Immature natural killer cell (primary cell): ENCODE measurements around the gene TFEB. TPM values are rescaled to one million over a fixed set of nuclear protein-coding genes. Genes with fewer than 3 reads are reported as not detected.

Source experiments
- DNase-seq, 3 donors: peaks; one replicate each; pipeline ENCODE4 v3.0.0; 2022; ENCODE audit warnings: mixed read lengths in 1 of 3
- H3K27ac Mint-ChIP-seq, 6 donors: one replicate each; pipeline ENCODE4 v1.8.0; 2020; ENCODE audit warnings: mixed read lengths in 6 of 6, mild to moderate bottlenecking in 5 of 6, inconsistent platforms in 4 of 6, moderate library complexity in 3 of 6
- H3K27me3 Mint-ChIP-seq, 3 donors: one replicate each; pipeline ENCODE4 v1.8.0; 2020 to 2021; ENCODE audit warnings: low read depth in 3 of 3, mild to moderate bottlenecking in 3 of 3, mixed read lengths in 3 of 3, moderate library complexity in 3 of 3, inconsistent platforms in 1 of 3
- H3K36me3 Mint-ChIP-seq, 3 donors: one replicate each; pipeline ENCODE4 v1.8.0; 2020; ENCODE audit warnings: mixed read lengths in 3 of 3, inconsistent platforms in 2 of 3, mild to moderate bottlenecking in 2 of 3
- H3K4me1 Mint-ChIP-seq, 2 donors: one replicate each; pipeline ENCODE4 v1.8.0; 2020; ENCODE audit warnings: inconsistent platforms in 2 of 2, mild to moderate bottlenecking in 2 of 2, mixed read lengths in 2 of 2, moderate library complexity in 1 of 2
- H3K4me3 Mint-ChIP-seq, 5 donors: one replicate each; pipeline ENCODE4 v1.8.0; 2020; ENCODE audit warnings: mild to moderate bottlenecking in 5 of 5, mixed read lengths in 5 of 5, inconsistent platforms in 3 of 5, moderate library complexity in 3 of 5
- H3K9me3 Mint-ChIP-seq, 6 donors: one replicate each; pipeline ENCODE4 v1.8.0; 2020; ENCODE audit warnings: mild to moderate bottlenecking in 6 of 6, mixed read lengths in 6 of 6, inconsistent platforms in 4 of 6, moderate library complexity in 3 of 6
- polyA plus RNA-seq, 3 donors: library from polyadenylated mRNA; unstranded; fragments of 300-500 nt; fragmentation: Illumina TruSeq; gene quantifications; one replicate each; pipeline ENCODE4 v1.2.3, GENCODE V29; 2021

TFEB gene
- polyA plus RNA-seq, 3 donors from 2014 or later: 18.9 to 62.3 (median 23.9) TPM

- DNase-seq: no peak
- peaks cover 5 to 30% of the 10 kb centered on the region in 2 donors for H3K4me1 Mint-ChIP-seq
- no peaks in the 10 kb centered on the region for H3K9me3 Mint-ChIP-seq
- no peak overlapping the region for H3K4me3 Mint-ChIP-seq
- H3K27me3 Mint-ChIP-seq: peaks cover 0 to 4% (median 3%) of the 10 kb centered on the region in 3 donors
- H3K36me3 Mint-ChIP-seq: peaks cover 0 to 14% (median 0%) of the 10 kb centered on the region in 3 donors
- H3K27ac Mint-ChIP-seq: no peak overlapping the region
These were observed 47.0 kb downstream of the TFEB start for GRCh38 chr6:41688256-41688965.

GRCh38 chr6:41687501-41688175 lies 47.8 kb downstream of the TFEB start:
- Mint-ChIP-seq H3K9me3 (no peaks in the 10 kb centered on the region), H3K4me3 (no peak overlapping the region), H3K36me3 (peaks cover 0 to 14% (median 0%) of the 10 kb centered on the region in 3 donors), H3K4me1 (peaks cover 8 to 30% of the 10 kb centered on the region in 2 donors), H3K27ac (no peak overlapping the region), H3K27me3 (peaks cover 0 to 7% (median 4%) of the 10 kb centered on the region in 3 donors)
- no peak for DNase-seq

GRCh38 chr6:41685641-41686380 lies 49.6 kb downstream of the TFEB start:
- H3K27me3 Mint-ChIP-seq: peaks cover 0 to 7% (median 0%) of the 10 kb centered on the region in 3 donors
- peaks cover 13 to 23% of the 10 kb centered on the region in 2 donors for H3K4me1 Mint-ChIP-seq
- peak overlapping the region in 1 of 6 donors; percentile 34 for H3K27ac Mint-ChIP-seq
- no peak for DNase-seq
- H3K9me3 Mint-ChIP-seq: no peaks in the 10 kb centered on the region
- H3K4me3 Mint-ChIP-seq: no peak overlapping the region
- peaks cover 0 to 11% (median 0%) of the 10 kb centered on the region in 3 donors for H3K36me3 Mint-ChIP-seq

- no peak for DNase-seq
- Mint-ChIP-seq H3K9me3 (no peaks in the 10 kb centered on the region), H3K4me1 (peaks cover 13 to 23% of the 10 kb centered on the region in 2 donors), H3K36me3 (peaks cover 0 to 11% (median 0%) of the 10 kb centered on the region in 3 donors), H3K27ac (no peak overlapping the region), H3K27me3 (peaks cover 0 to 6% (median 0%) of the 10 kb centered on the region in 3 donors), H3K4me3 (no peak overlapping the region)
These were observed 50.9 kb downstream of the TFEB start for GRCh38 chr6:41684311-41685180.

- no peaks in the 10 kb centered on the region for H3K9me3 Mint-ChIP-seq
- peak; percentile 68 to 75 (median 74) for DNase-seq
- H3K4me3 Mint-ChIP-seq: peak overlapping the region; percentile 67 to 75 (median 70)
- H3K4me1 Mint-ChIP-seq: peaks cover 13 to 23% of the 10 kb centered on the region in 2 donors
- peak overlapping the region in 5 of 6 donors; percentile 13 to 62 (median 51) for H3K27ac Mint-ChIP-seq
- peaks cover 0 to 11% (median 0%) of the 10 kb centered on the region in 3 donors for H3K36me3 Mint-ChIP-seq
- H3K27me3 Mint-ChIP-seq: peaks cover 0 to 6% (median 0%) of the 10 kb centered on the region in 3 donors
These were observed 51.7 kb downstream of the TFEB start for GRCh38 chr6:41683523-41684310.

GRCh38 chr6:41683273-41683522 lies 52.2 kb downstream of the TFEB start:
- H3K9me3 Mint-ChIP-seq: no peaks in the 10 kb centered on the region
- H3K4me1 Mint-ChIP-seq: peaks cover 13 to 23% of the 10 kb centered on the region in 2 donors
- DNase-seq: no peak
- peaks cover 0 to 11% (median 0%) of the 10 kb centered on the region in 3 donors for H3K36me3 Mint-ChIP-seq
- peak overlapping the region; percentile 57 to 75 (median 68) for H3K4me3 Mint-ChIP-seq
- H3K27ac Mint-ChIP-seq: peak overlapping the region in 2 of 6 donors; percentile 13 to 44
- peaks cover 0 to 6% (median 0%) of the 10 kb centered on the region in 3 donors for H3K27me3 Mint-ChIP-seq

- Mint-ChIP-seq H3K4me3 (peak overlapping the region; percentile 29 to 75 (median 67)), H3K36me3 (peaks cover 0 to 11% (median 0%) of the 10 kb centered on the region in 3 donors), H3K9me3 (no peaks in the 10 kb centered on the region), H3K27ac (peak overlapping the region in 3 of 6 donors; percentile 17 to 56 (median 44)), H3K4me1 (peaks cover 13 to 23% of the 10 kb centered on the region in 2 donors), H3K27me3 (peaks cover 0 to 6% (median 0%) of the 10 kb centered on the region in 3 donors)
- no peak for DNase-seq
These were observed 52.7 kb downstream of the TFEB start for GRCh38 chr6:41682497-41683272.

- H3K27ac Mint-ChIP-seq: no peak overlapping the region
- H3K36me3 Mint-ChIP-seq: peaks cover 0 to 5% (median 0%) of the 10 kb centered on the region in 3 donors
- H3K4me3 Mint-ChIP-seq: peak overlapping the region; percentile 35 to 71 (median 52)
- DNase-seq: peak; percentile 64 to 69 (median 69)
- H3K27me3 Mint-ChIP-seq: peaks cover 0 to 6% (median 0%) of the 10 kb centered on the region in 3 donors
- peaks cover 13 to 23% of the 10 kb centered on the region in 2 donors for H3K4me1 Mint-ChIP-seq
- H3K9me3 Mint-ChIP-seq: no peaks in the 10 kb centered on the region
These were observed 53.3 kb downstream of the TFEB start for GRCh38 chr6:41682056-41682477.

- Mint-ChIP-seq H3K36me3 (peaks cover 0 to 4% (median 0%) of the 10 kb centered on the region in 3 donors), H3K4me1 (peaks cover 13 to 23% of the 10 kb centered on the region in 2 donors), H3K27me3 (peaks cover 2 to 6% (median 2%) of the 10 kb centered on the region in 3 donors), H3K4me3 (no peak overlapping the region), H3K9me3 (no peaks in the 10 kb centered on the region), H3K27ac (no peak overlapping the region)
- no peak for DNase-seq
These were observed 55.0 kb downstream of the TFEB start for GRCh38 chr6:41680182-41680965.

GRCh38 chr6:41679696-41680095 lies 55.7 kb downstream of the TFEB start:
- no peaks in the 10 kb centered on the region for H3K9me3 Mint-ChIP-seq
- no peak for DNase-seq

GRCh38 chr6:41678511-41679084 lies 56.8 kb downstream of the TFEB start:
- H3K4me1 Mint-ChIP-seq: peaks cover 11 to 19% of the 10 kb centered on the region in 2 donors
- DNase-seq: no peak
- H3K36me3 Mint-ChIP-seq: no peaks in the 10 kb centered on the region
- no peak overlapping the region for H3K27ac Mint-ChIP-seq
- H3K27me3 Mint-ChIP-seq: peaks cover 2 to 5% (median 2%) of the 10 kb centered on the region in 3 donors
- H3K9me3 Mint-ChIP-seq: no peaks in the 10 kb centered on the region
- no peak overlapping the region for H3K4me3 Mint-ChIP-seq

More at GRCh38 chr6:41679696-41680095, 55.7 kb downstream of the TFEB start:
- Mint-ChIP-seq H3K4me1 (peaks cover 13 to 23% of the 10 kb centered on the region in 2 donors), H3K27me3 (peaks cover 2 to 6% (median 2%) of the 10 kb centered on the region in 3 donors), H3K27ac (no peak overlapping the region), H3K4me3 (no peak overlapping the region), H3K36me3 (no peaks in the 10 kb centered on the region)
